Astrocyte (in vitro differentiated cells and primary cell): ENCODE results near the gene CPNE2. TPM values are rescaled to one million over a fixed set of nuclear protein-coding genes. Genes with fewer than 3 reads are reported as not detected.

ENCODE experiments used
- DNase-seq: peaks from one replicate; pipeline ENCODE4 v3.0.0-alpha.2; 2010; ENCODE audit warnings: low read depth
- FAIRE-seq: peaks from 2 replicates; lab custom pipeline; 2011; peaks lifted over from hg19 to GRCh38; lab: Jason Lieb, UNC
- H2AFZ ChIP-seq: 2 replicates; pipeline ENCODE4 v1.6.0; 2012; ENCODE audit warnings: low read depth, low read length, inconsistent platforms
- H3K27ac ChIP-seq: 2 replicates; pipeline ENCODE4 v1.5.1; 2011; ENCODE audit warnings: low read depth, low read length, inconsistent platforms
- H3K27me3 ChIP-seq: 2 replicates; pipeline ENCODE4 v1.6.0; 2011; ENCODE audit warnings: low read length, inconsistent platforms; ENCODE audit not compliant: insufficient read depth
- H3K36me3 ChIP-seq: 2 replicates; pipeline ENCODE4 v1.5.1; 2011; ENCODE audit warnings: low read length, inconsistent platforms; ENCODE audit not compliant: insufficient read depth
- H3K4me1 ChIP-seq: 2 replicates; pipeline ENCODE4 v1.5.1; 2011; ENCODE audit warnings: low read length, inconsistent platforms; ENCODE audit not compliant: insufficient read depth
- H3K4me2 ChIP-seq: 2 replicates; pipeline ENCODE4 v1.6.0; 2012; ENCODE audit warnings: low read length, inconsistent platforms
- H3K4me3 ChIP-seq: 2 replicates; pipeline ENCODE4 v1.5.1; 2011; ENCODE audit warnings: low read depth, mild to moderate bottlenecking, low read length, inconsistent platforms; ENCODE audit not compliant: insufficient read depth
- H3K79me2 ChIP-seq: 2 replicates; pipeline ENCODE4 v1.6.0; 2012; ENCODE audit warnings: mild to moderate bottlenecking, low read length, inconsistent platforms; ENCODE audit not compliant: insufficient read depth
- H3K9ac ChIP-seq: 2 replicates; pipeline ENCODE4 v1.6.0; 2012; ENCODE audit warnings: mild to moderate bottlenecking, low read length, inconsistent platforms
- H3K9me3 ChIP-seq: 2 replicates; pipeline ENCODE4 v1.5.1; 2012; ENCODE audit warnings: low read depth, mild to moderate bottlenecking, low read length, inconsistent platforms; ENCODE audit not compliant: insufficient read depth
- H4K20me1 ChIP-seq: 2 replicates; pipeline ENCODE4 v1.6.0; 2012; ENCODE audit warnings: low read length, inconsistent platforms; ENCODE audit not compliant: insufficient read depth
- H3K27ac Mint-ChIP-seq: one replicate; pipeline ENCODE4 v1.8.0; 2021; ENCODE audit warnings: mild to moderate bottlenecking, mixed read lengths; ENCODE audit not compliant: unreplicated experiment
- H3K27me3 Mint-ChIP-seq: one replicate; pipeline ENCODE4 v1.8.0; 2021; ENCODE audit warnings: low read depth, mixed read lengths; ENCODE audit not compliant: unreplicated experiment
- H3K36me3 Mint-ChIP-seq: one replicate; pipeline ENCODE4 v1.8.0; 2021; ENCODE audit warnings: low read depth, mixed read lengths; ENCODE audit not compliant: unreplicated experiment
- H3K4me1 Mint-ChIP-seq: one replicate; pipeline ENCODE4 v1.8.0; 2021; ENCODE audit warnings: low read depth, mixed read lengths; ENCODE audit not compliant: unreplicated experiment
- H3K4me3 Mint-ChIP-seq: one replicate; pipeline ENCODE4 v1.8.0; 2021; ENCODE audit warnings: mild to moderate bottlenecking, moderate library complexity, mixed read lengths; ENCODE audit not compliant: unreplicated experiment
- H3K9me3 Mint-ChIP-seq: one replicate; pipeline ENCODE4 v1.8.0; 2021; ENCODE audit warnings: mild to moderate bottlenecking, mixed read lengths; ENCODE audit not compliant: unreplicated experiment
- EZH2 ChIP-seq: IDR thresholded peaks from 2 replicates; pipeline ENCODE4 v1.6.1; 2012; ENCODE audit warnings: mild to moderate bottlenecking, low read length, inconsistent platforms; ENCODE audit not compliant: insufficient read depth
- total RNA-seq: library from RNA; stranded (reverse); gene quantifications from 2 replicates; pipeline ENCODE4 v1.2.1, GENCODE V29; 2021
- TF ChIP-seq, protein P1 (sequence below): IDR thresholded peaks from 2 replicates; pipeline ENCODE4 v1.5.1; 2011; ENCODE audit warnings: low read depth, mild to moderate bottlenecking, inconsistent platforms, low read length, moderate library complexity; ENCODE audit not compliant: insufficient read depth

Gene CPNE2
- total RNA-seq, 1 donor from 2014 or later: 19.3 TPM

DNA sequence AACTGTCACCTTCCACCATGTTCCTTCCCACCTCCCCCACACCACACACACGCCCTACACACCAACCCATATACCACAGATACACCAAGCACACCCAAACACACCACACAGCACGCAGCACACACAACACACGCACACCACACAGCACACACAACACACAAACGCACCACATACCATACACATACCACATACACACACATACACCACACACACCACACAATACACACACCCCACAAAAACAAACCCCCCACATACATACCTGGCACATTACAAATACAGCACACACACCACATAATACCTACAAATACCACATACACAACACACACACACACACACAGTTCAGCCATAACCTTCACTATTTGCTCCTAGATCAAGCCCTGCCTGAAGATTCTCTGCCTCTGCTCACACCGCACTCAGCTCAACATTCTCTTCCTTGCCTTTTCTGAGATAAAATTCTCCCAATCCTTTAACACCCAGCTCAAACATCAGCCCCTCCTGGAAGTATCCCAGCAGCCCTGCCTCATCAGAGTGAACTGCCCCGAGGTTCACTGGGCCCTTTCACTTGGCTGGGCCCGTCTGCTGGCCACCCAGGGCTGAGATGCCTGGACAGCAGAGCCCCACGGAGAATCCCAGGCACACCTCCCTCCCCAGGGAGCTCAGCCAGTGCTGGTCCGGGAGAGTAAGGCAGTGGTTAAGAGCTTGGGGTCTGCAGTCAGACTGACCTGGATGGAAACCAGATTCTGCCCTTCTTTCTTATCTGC, 31.9 kb upstream of the CPNE2 start:
- peaks cover 3% of the 10 kb centered on the region for H3K36me3 ChIP-seq
- peaks cover 9% of the 10 kb centered on the region for H3K4me1 ChIP-seq
- TF ChIP-seq EZH2: no peak
- TF ChIP-seq, protein P1, sequence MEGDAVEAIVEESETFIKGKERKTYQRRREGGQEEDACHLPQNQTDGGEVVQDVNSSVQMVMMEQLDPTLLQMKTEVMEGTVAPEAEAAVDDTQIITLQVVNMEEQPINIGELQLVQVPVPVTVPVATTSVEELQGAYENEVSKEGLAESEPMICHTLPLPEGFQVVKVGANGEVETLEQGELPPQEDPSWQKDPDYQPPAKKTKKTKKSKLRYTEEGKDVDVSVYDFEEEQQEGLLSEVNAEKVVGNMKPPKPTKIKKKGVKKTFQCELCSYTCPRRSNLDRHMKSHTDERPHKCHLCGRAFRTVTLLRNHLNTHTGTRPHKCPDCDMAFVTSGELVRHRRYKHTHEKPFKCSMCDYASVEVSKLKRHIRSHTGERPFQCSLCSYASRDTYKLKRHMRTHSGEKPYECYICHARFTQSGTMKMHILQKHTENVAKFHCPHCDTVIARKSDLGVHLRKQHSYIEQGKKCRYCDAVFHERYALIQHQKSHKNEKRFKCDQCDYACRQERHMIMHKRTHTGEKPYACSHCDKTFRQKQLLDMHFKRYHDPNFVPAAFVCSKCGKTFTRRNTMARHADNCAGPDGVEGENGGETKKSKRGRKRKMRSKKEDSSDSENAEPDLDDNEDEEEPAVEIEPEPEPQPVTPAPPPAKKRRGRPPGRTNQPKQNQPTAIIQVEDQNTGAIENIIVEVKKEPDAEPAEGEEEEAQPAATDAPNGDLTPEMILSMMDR: no peak
- no peaks in the 10 kb centered on the region for H4K20me1 ChIP-seq
- Mint-ChIP-seq H3K36me3 (peaks cover 18% of the 10 kb centered on the region), H3K9me3 (peaks cover 2% of the 10 kb centered on the region), H3K27ac (no peak overlapping the region), H3K4me3 (no peak overlapping the region), H3K4me1 (no peaks in the 10 kb centered on the region), H3K27me3 (peaks cover 6% of the 10 kb centered on the region)
- H3K9ac ChIP-seq: peak overlapping the region; percentile 3
- FAIRE-seq: no peak
- DNase-seq: no peak
- H3K27ac ChIP-seq: no peak overlapping the region
- H2AFZ ChIP-seq: peak overlapping the region; percentile 1
- H3K4me2 ChIP-seq: no peak overlapping the region
- H3K27me3 ChIP-seq: no peaks in the 10 kb centered on the region
- H3K9me3 ChIP-seq: no peaks in the 10 kb centered on the region
- no peaks in the 10 kb centered on the region for H3K79me2 ChIP-seq
- H3K4me3 ChIP-seq: no peak overlapping the region

- DNase-seq: peak; percentile 25
Observed at GRCh38 chr16:57061084-57061905, 31.1 kb upstream of the CPNE2 start.

More at GRCh38 chr16:57061084-57061905, 31.1 kb upstream of the CPNE2 start:
- no peaks in the 10 kb centered on the region for H3K79me2 ChIP-seq
- no peak overlapping the region for H3K9ac ChIP-seq
- peaks cover 9% of the 10 kb centered on the region for H3K4me1 ChIP-seq
- no peak overlapping the region for H3K27ac ChIP-seq
- Mint-ChIP-seq H3K27ac (no peak overlapping the region), H3K4me3 (no peak overlapping the region), H3K36me3 (peaks cover 14% of the 10 kb centered on the region), H3K9me3 (peaks cover 2% of the 10 kb centered on the region), H3K27me3 (peaks cover 4% of the 10 kb centered on the region), H3K4me1 (no peaks in the 10 kb centered on the region)
- no peak for TF ChIP-seq EZH2
- TF ChIP-seq, protein P1: no peak
- H3K4me3 ChIP-seq: no peak overlapping the region
- H3K4me2 ChIP-seq: no peak overlapping the region
- H3K27me3 ChIP-seq: no peaks in the 10 kb centered on the region
- H2AFZ ChIP-seq: peak overlapping the region; percentile 1
- peaks cover 3% of the 10 kb centered on the region for H3K36me3 ChIP-seq
- no peak for FAIRE-seq
- no peaks in the 10 kb centered on the region for H3K9me3 ChIP-seq
- H4K20me1 ChIP-seq: no peaks in the 10 kb centered on the region
